OCI-LY3 (cell line): ENCODE data around the gene SLMAP.

ENCODE experiments used
- EZH2phosphoT487 ChIP-seq: fragments of 200-600 bp; shearing (Covaris generic); IDR thresholded peaks from 2 replicates; pipeline ENCODE4 v1.6.1; 2018; ENCODE audit warnings: antibody characterized with exemption, mixed run types, low read depth
- TF ChIP-seq, protein P1 (sequence below): fragments of 200-600, 300-600 bp; sonication (generic); IDR thresholded peaks from 2 replicates; pipeline ENCODE4 v1.5.1; 2014; ENCODE audit warnings: antibody characterized with exemption, low read length, low read depth

DNA sequence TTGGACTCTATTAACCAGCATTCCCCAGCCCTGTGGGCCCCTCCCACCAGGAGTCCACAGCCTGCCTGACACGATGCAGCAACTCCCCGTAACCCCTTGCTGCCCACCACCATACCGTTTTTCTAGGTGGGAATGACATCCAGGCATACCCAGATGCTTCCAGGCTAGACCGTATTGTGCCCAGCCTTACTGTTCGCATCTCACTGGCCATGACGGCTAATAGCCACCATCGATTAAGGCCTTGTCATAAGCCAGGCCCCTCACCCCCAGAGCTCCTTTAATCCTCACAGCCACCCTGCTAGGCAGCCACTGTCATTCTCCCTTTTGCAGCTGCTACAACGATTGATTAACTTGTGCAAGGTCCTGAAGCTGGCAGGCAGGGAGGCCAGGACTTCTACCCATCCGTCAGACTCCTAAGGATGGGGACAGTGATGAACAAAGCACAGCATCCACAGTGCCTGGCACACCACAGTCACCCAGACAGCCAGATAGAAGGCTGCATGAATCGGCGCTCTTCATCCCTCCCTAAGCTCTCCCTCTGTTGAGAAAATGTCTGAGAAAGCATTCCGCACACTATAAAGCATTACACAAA, 192.1 kb downstream of the SLMAP start:
- TF ChIP-seq, protein P1, sequence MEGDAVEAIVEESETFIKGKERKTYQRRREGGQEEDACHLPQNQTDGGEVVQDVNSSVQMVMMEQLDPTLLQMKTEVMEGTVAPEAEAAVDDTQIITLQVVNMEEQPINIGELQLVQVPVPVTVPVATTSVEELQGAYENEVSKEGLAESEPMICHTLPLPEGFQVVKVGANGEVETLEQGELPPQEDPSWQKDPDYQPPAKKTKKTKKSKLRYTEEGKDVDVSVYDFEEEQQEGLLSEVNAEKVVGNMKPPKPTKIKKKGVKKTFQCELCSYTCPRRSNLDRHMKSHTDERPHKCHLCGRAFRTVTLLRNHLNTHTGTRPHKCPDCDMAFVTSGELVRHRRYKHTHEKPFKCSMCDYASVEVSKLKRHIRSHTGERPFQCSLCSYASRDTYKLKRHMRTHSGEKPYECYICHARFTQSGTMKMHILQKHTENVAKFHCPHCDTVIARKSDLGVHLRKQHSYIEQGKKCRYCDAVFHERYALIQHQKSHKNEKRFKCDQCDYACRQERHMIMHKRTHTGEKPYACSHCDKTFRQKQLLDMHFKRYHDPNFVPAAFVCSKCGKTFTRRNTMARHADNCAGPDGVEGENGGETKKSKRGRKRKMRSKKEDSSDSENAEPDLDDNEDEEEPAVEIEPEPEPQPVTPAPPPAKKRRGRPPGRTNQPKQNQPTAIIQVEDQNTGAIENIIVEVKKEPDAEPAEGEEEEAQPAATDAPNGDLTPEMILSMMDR: no peak
- no peak for TF ChIP-seq EZH2phosphoT487
